ENCODE data around the gene NUCB1. TPM values are rescaled to one million over a fixed set of nuclear protein-coding genes. Genes with fewer than 3 reads are reported as not detected.

NUCB1 gene
- total RNA-seq, 1 experiment from 2014 or later = 102 TPM

DNA sequence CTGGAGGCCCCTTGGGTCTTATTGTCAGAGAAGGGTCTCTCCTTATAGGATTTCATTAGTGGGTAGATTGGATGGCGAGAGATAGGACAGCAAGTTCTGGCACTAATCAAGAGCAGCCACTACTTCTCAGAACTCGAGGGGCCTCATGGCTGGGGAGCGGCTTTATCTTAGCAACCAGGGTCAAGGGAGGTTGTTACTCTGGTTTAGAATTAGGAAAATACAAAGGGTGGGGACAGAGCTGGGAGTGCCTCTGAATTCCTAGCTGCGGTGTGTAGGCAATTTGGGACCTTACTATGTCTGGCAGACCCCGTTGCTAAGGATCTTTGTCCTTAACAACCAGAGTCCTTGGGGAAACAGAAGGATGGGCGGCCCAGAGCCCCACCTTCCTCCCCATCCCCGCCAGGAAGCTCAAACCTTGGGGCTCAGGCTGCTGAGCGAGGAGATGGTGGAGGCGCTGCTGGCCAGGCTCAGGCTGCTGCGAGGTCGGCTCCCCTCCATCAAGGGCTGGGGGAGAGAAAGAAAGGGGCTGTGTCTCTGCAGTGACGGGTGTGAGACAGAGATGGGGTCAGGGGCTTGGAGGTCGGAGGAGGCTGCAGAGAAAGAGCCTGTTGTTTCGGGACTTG is 32.9 kb upstream of the NUCB1 start:
- BruUV-seq (replicated peaks) = no TSS peak
- DNase-seq (ENCODE audit: low read depth, low spot score) = no peak
- H3K4me1 ChIP-seq (ENCODE audit: control insufficient read depth, insufficient read depth, low read length) = peaks cover 12% of the 10 kb centered on the region
- intact Hi-C loops (cut with micrococcal nuclease; ENCODE audit: unreplicated experiment) = no loop called here
- no peaks in the 10 kb centered on the region for H3K9me3 ChIP-seq (ENCODE audit: control insufficient read depth, insufficient read depth, low read depth, low read length)
- no peaks in the 10 kb centered on the region for H3K27me3 ChIP-seq (ENCODE audit: control insufficient read depth, insufficient read depth, low read length)
- CTCF ChIA-PET = no interaction called here
- in situ Hi-C loops (cut with HindIII; ENCODE audit: low pct_unique_long_range_greater_than_20kb, low sequenced_read_pairs) = no loop called here
- no peak for TF ChIP-seq REST (IDR thresholded peaks at IDR 0.05; ENCODE audit: insufficient read depth in 1 of 2, low read depth in 2 of 2, low read length in 1 of 2)
- no peak for TF ChIP-seq POLR2AphosphoS5 (IDR thresholded peaks at IDR 0.05; ENCODE audit: low read depth, low read length)
- no peak for TF ChIP-seq TCF7L2 (IDR thresholded peaks at IDR 0.05; ENCODE audit: low read depth, low read length)
- POLR2A ChIA-PET = no interaction called here
- H3K4me3 ChIP-seq (ENCODE audit: low read depth in 2 of 2, low read length in 2 of 2) = no peak overlapping the region
- ATAC-seq = no peak
- H3K36me3 ChIP-seq (ENCODE audit: control insufficient read depth, insufficient read depth, low read length) = peaks cover under 1% of the 10 kb centered on the region; the same call in 1 of the 2 replicates
- H3K27ac ChIP-seq (ENCODE audit: low read length) = no peak overlapping the region

DNA sequence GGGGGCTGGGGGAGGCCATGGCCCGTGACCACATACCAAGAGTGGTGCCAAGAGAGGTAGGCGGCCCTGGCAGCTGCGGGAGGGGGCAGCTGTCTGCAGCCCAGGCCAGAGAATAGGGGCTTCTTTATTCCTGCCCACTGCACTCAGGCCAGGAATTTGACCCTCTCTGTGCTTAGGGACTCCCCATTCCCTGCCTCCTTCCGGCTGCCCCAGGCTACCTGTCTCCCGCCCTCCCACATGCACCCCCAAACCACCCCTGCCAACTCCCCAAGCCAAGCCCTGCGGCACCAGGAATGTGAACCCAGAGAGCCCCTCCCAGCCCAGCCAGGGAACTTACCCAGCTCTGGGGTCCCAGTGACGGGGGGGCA is 32.4 kb upstream of the NUCB1 start:
- TF ChIP-seq POLR2AphosphoS5 (IDR thresholded peaks at IDR 0.05; ENCODE audit: low read depth, low read length) (no peak), REST (IDR thresholded peaks at IDR 0.05; ENCODE audit: insufficient read depth in 1 of 2, low read depth in 2 of 2, low read length in 1 of 2) (no peak), CTCF (IDR thresholded peaks at IDR 0.05) (no peak)
- Histone ChIP-seq H3K9me3 (ENCODE audit: control insufficient read depth, insufficient read depth, low read depth, low read length) (no peaks in the 10 kb centered on the region), H3K27me3 (ENCODE audit: control insufficient read depth, insufficient read depth, low read length) (no peaks in the 10 kb centered on the region), H3K27ac (ENCODE audit: low read length) (no peak overlapping the region), H3K36me3 (ENCODE audit: control insufficient read depth, insufficient read depth, low read length) (peaks cover 5% of the 10 kb centered on the region; the same call in 1 of the 2 replicates), H3K4me3 (ENCODE audit: low read depth in 2 of 2, low read length in 2 of 2) (no peak overlapping the region), H3K4me1 (ENCODE audit: control insufficient read depth, insufficient read depth, low read length) (peaks cover 12% of the 10 kb centered on the region)
- ChIA-PET CTCF (interaction anchor here (0.7 kb wide), 1 partner anchor 19 kb away, joined by 3 read pairs; no protein-coding TSS in a partner anchor), POLR2A (no interaction called here)
- DNase-seq (ENCODE audit: low read depth, low spot score) (no peak), ATAC-seq (no peak)
- in situ Hi-C loops (cut with HindIII; ENCODE audit: low pct_unique_long_range_greater_than_20kb, low sequenced_read_pairs) = no loop called here
- intact Hi-C loops (cut with micrococcal nuclease; ENCODE audit: unreplicated experiment) = no loop called here
- no TSS peak for BruUV-seq (replicated peaks)

All from Panc1 (cell line).